Measurements from ENCODE around the gene WDR70. TPM values are rescaled to one million over a fixed set of nuclear protein-coding genes. Genes with fewer than 3 reads are reported as not detected.
"Not testable (repeated sequence)": the region's sequence is repeated elsewhere in the genome, so short reads cannot be mapped to it uniquely, and the experiment has no call there.

WDR70 gene
- total RNA-seq, 2 donors from 2014 or later = 39.0 to 44.0 TPM

GRCh38 chr5:37501152-37501551, 122.0 kb downstream of the WDR70 start:
- Mint-ChIP-seq H3K27me3 (ENCODE audit: low read depth) (no peaks in the 10 kb centered on the region), H3K4me1 (ENCODE audit: low read depth) (no peaks in the 10 kb centered on the region), H3K36me3 (ENCODE audit: insufficient read depth in 2 of 2) (peaks cover 9 to 38% of the 10 kb centered on the region in 2 donors), H3K9me3 (peaks cover 0 to 4% of the 10 kb centered on the region in 2 donors), H3K27ac (no peak overlapping the region), H3K4me3 (no peak overlapping the region)
- DNase-seq (no peak), ATAC-seq (replicated peaks in 1 of 2) (no peak)

- H3K4me1 Mint-ChIP-seq (ENCODE audit: low read depth) = no peaks in the 10 kb centered on the region
- ATAC-seq (replicated peaks in 1 of 2) (no peak), DNase-seq (no peak)
- H3K27me3 Mint-ChIP-seq (ENCODE audit: low read depth) = no peaks in the 10 kb centered on the region
- H3K9me3 Mint-ChIP-seq = peaks cover 3 to 4% of the 10 kb centered on the region in 2 donors
- H3K4me3 Mint-ChIP-seq = no peak overlapping the region
- H3K27ac Mint-ChIP-seq = no peak overlapping the region
- peaks cover 12 to 13% of the 10 kb centered on the region in 2 donors for H3K36me3 Mint-ChIP-seq (ENCODE audit: insufficient read depth in 2 of 2)
These were observed 127.1 kb downstream of the WDR70 start for GRCh38 chr5:37506241-37506640.

- DNase-seq (no peak), ATAC-seq (replicated peaks in 1 of 2) (no peak)
- Mint-ChIP-seq H3K4me1 (ENCODE audit: low read depth) (no peaks in the 10 kb centered on the region), H3K27me3 (ENCODE audit: low read depth) (no peaks in the 10 kb centered on the region), H3K36me3 (ENCODE audit: insufficient read depth in 2 of 2) (peaks cover 9 to 10% of the 10 kb centered on the region in 2 donors), H3K27ac (no peak overlapping the region), H3K4me3 (no peak overlapping the region), H3K9me3 (peaks cover 2 to 3% of the 10 kb centered on the region in 2 donors)
These were observed 127.6 kb downstream of the WDR70 start for GRCh38 chr5:37506722-37507121.

- Mint-ChIP-seq H3K9me3 (no peaks in the 10 kb centered on the region), H3K27me3 (ENCODE audit: low read depth) (no peaks in the 10 kb centered on the region), H3K27ac (no peak overlapping the region), H3K36me3 (ENCODE audit: insufficient read depth in 2 of 2) (peaks cover 2 to 4% of the 10 kb centered on the region in 2 donors), H3K4me1 (ENCODE audit: low read depth) (no peaks in the 10 kb centered on the region), H3K4me3 (no peak overlapping the region)
- no peak for DNase-seq
- no peak for ATAC-seq (replicated peaks in 1 of 2)
These were observed 132.5 kb downstream of the WDR70 start for GRCh38 chr5:37511646-37512045.

GRCh38 chr5:37514946-37515345, 135.8 kb downstream of the WDR70 start:
- Mint-ChIP-seq H3K27ac (no peak overlapping the region), H3K27me3 (ENCODE audit: low read depth) (no peaks in the 10 kb centered on the region), H3K36me3 (ENCODE audit: insufficient read depth in 2 of 2) (peaks cover 6 to 14% of the 10 kb centered on the region in 2 donors), H3K9me3 (peaks cover 3 to 6% of the 10 kb centered on the region in 2 donors), H3K4me3 (no peak overlapping the region), H3K4me1 (ENCODE audit: low read depth) (no peaks in the 10 kb centered on the region)
- no peak for ATAC-seq (replicated peaks in 1 of 2)
- DNase-seq = no peak

- Mint-ChIP-seq H3K27me3 (ENCODE audit: low read depth) (no peaks in the 10 kb centered on the region), H3K4me3 (no peak overlapping the region), H3K36me3 (ENCODE audit: insufficient read depth in 2 of 2) (peaks cover 6 to 14% of the 10 kb centered on the region in 2 donors)
These were observed 138.6 kb downstream of the WDR70 start for GRCh38 chr5:37517686-37518085.

GRCh38 chr5:37518356-37518755, 139.2 kb downstream of the WDR70 start:
- H3K27ac Mint-ChIP-seq; ATAC-seq (replicated peaks in 1 of 2); DNase-seq; H3K9me3 Mint-ChIP-seq; H3K4me3 Mint-ChIP-seq; H3K4me1 Mint-ChIP-seq (ENCODE audit: low read depth); H3K27me3 Mint-ChIP-seq (ENCODE audit: low read depth): not testable (repeated sequence)
- peaks cover 6 to 15% of the 10 kb centered on the region in 2 donors for H3K36me3 Mint-ChIP-seq (ENCODE audit: insufficient read depth in 2 of 2)

More at GRCh38 chr5:37517686-37518085, 138.6 kb downstream of the WDR70 start:
- DNase-seq (no peak), ATAC-seq (replicated peaks in 1 of 2) (no peak)
- no peak overlapping the region for H3K27ac Mint-ChIP-seq
- peaks cover 3 to 6% of the 10 kb centered on the region in 2 donors for H3K9me3 Mint-ChIP-seq
- no peaks in the 10 kb centered on the region for H3K4me1 Mint-ChIP-seq (ENCODE audit: low read depth)

- DNase-seq (no peak), ATAC-seq (replicated peaks in 1 of 2) (no peak)
- H3K4me3 Mint-ChIP-seq = no peak overlapping the region
- H3K9me3 Mint-ChIP-seq = peaks cover 3 to 6% of the 10 kb centered on the region in 2 donors
- no peaks in the 10 kb centered on the region for H3K27me3 Mint-ChIP-seq (ENCODE audit: low read depth)
- H3K4me1 Mint-ChIP-seq (ENCODE audit: low read depth) = no peaks in the 10 kb centered on the region
- H3K27ac Mint-ChIP-seq = no peak overlapping the region
- H3K36me3 Mint-ChIP-seq (ENCODE audit: insufficient read depth in 2 of 2) = peaks cover 11 to 19% of the 10 kb centered on the region in 2 donors
These were observed 140.2 kb downstream of the WDR70 start for GRCh38 chr5:37519304-37519703.

- no peak for ATAC-seq (replicated peaks in 1 of 2)
- no peak for DNase-seq
- H3K36me3 Mint-ChIP-seq (ENCODE audit: insufficient read depth in 2 of 2) = peaks cover 11 to 19% of the 10 kb centered on the region in 2 donors
These were observed 140.7 kb downstream of the WDR70 start for GRCh38 chr5:37519807-37520206.

GRCh38 chr5:37520811-37521210, 141.7 kb downstream of the WDR70 start:
- H3K4me3 Mint-ChIP-seq = no peak overlapping the region
- H3K36me3 Mint-ChIP-seq (ENCODE audit: insufficient read depth in 2 of 2) = peaks cover 15 to 17% of the 10 kb centered on the region in 2 donors
- H3K27ac Mint-ChIP-seq = no peak overlapping the region
- H3K27me3 Mint-ChIP-seq (ENCODE audit: low read depth) = no peaks in the 10 kb centered on the region
- DNase-seq (no peak), ATAC-seq (replicated peaks in 1 of 2) (no peak)
- peaks cover 8% of the 10 kb centered on the region in 2 donors for H3K9me3 Mint-ChIP-seq
- no peaks in the 10 kb centered on the region for H3K4me1 Mint-ChIP-seq (ENCODE audit: low read depth)

More at GRCh38 chr5:37519807-37520206, 140.7 kb downstream of the WDR70 start:
- no peak overlapping the region for H3K4me3 Mint-ChIP-seq
- peaks cover 6% of the 10 kb centered on the region in 2 donors for H3K9me3 Mint-ChIP-seq
- H3K27me3 Mint-ChIP-seq (ENCODE audit: low read depth) = no peaks in the 10 kb centered on the region
- H3K4me1 Mint-ChIP-seq (ENCODE audit: low read depth) = no peaks in the 10 kb centered on the region
- H3K27ac Mint-ChIP-seq = no peak overlapping the region

GRCh38 chr5:37532976-37533740, 154.0 kb downstream of the WDR70 start:
- Mint-ChIP-seq H3K4me1 (ENCODE audit: low read depth) (no peaks in the 10 kb centered on the region), H3K9me3 (peaks cover 2 to 7% of the 10 kb centered on the region in 2 donors), H3K36me3 (ENCODE audit: insufficient read depth in 2 of 2) (peaks cover 9 to 14% of the 10 kb centered on the region in 2 donors), H3K4me3 (no peak overlapping the region), H3K27me3 (ENCODE audit: low read depth) (no peaks in the 10 kb centered on the region), H3K27ac (no peak overlapping the region)
- DNase-seq (no peak), ATAC-seq (replicated peaks in 1 of 2) (no peak)

- Mint-ChIP-seq H3K9me3 (peaks cover 2 to 7% of the 10 kb centered on the region in 2 donors), H3K27me3 (ENCODE audit: low read depth) (no peaks in the 10 kb centered on the region), H3K4me3 (no peak overlapping the region), H3K36me3 (ENCODE audit: insufficient read depth in 2 of 2) (peaks cover 9 to 14% of the 10 kb centered on the region in 2 donors), H3K4me1 (ENCODE audit: low read depth) (no peaks in the 10 kb centered on the region), H3K27ac (no peak overlapping the region)
- DNase-seq (no peak), ATAC-seq (replicated peaks in 1 of 2) (no peak)
These were observed 154.7 kb downstream of the WDR70 start for GRCh38 chr5:37533851-37534250.

GRCh38 chr5:37539459-37539858, 160.3 kb downstream of the WDR70 start:
- Mint-ChIP-seq H3K27me3 (ENCODE audit: low read depth) (no peaks in the 10 kb centered on the region), H3K9me3 (no peaks in the 10 kb centered on the region), H3K4me3 (no peak overlapping the region), H3K36me3 (ENCODE audit: insufficient read depth in 2 of 2) (no peaks in the 10 kb centered on the region), H3K4me1 (ENCODE audit: low read depth) (no peaks in the 10 kb centered on the region), H3K27ac (no peak overlapping the region)
- DNase-seq = no peak
- no peak for ATAC-seq (replicated peaks in 1 of 2)

- ATAC-seq (replicated peaks in 1 of 2) (no peak), DNase-seq (no peak)
- Mint-ChIP-seq H3K9me3 (no peaks in the 10 kb centered on the region), H3K4me3 (no peak overlapping the region), H3K27me3 (ENCODE audit: low read depth) (no peaks in the 10 kb centered on the region), H3K36me3 (ENCODE audit: insufficient read depth in 2 of 2) (no peaks in the 10 kb centered on the region), H3K27ac (peak overlapping the region; percentile 75), H3K4me1 (ENCODE audit: low read depth) (no peaks in the 10 kb centered on the region)
These were observed 164.1 kb downstream of the WDR70 start for GRCh38 chr5:37543216-37543615.
